ENCODE data around the gene TSHZ1.

Gene TSHZ1

DNA sequence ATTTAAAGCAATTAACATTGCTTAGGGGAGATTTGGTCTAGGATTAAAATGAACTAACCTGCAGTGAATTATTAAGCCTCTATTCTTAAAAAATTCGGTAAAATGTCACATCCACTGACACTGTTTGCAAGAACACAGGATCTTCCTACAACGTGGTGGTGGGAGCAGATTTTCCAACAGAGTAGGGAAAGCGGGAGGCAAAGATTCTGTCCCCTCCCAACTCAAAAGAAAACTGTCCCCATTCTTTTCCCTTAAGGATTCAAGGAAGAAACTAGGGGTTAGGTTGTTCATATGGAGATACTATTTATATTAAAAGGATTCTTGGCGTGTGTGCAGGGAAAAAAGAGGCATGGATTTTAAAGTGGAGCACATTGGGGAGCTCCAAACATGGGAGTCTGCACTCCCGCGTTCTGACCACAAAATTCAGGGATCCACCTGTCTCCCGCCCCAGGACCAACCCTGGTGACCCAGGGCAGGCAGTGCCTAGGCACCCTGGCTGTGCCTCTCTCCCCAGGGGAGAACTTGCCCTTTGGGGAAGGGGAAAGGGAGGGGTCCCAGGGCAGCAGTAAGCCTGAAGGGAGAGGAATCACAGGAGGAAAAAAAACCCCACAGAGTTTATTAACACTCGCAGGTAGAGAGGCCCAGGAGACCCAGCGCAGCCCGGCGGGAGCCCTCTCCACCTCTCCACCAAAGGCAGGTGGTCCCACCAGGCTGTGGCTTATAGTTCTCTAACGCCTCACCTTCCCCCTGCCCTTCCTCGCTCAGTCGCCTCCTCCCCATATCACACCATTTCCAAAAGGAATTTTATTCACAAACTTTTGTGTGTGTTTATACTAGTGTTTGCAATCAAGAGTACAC is 3.9 kb upstream of the TSHZ1 start:
- peak overlapping the region; percentile 98 for H3K4me3 ChIP-seq
- peaks cover 67% of the 10 kb centered on the region for H4K20me1 ChIP-seq
- peaks cover 46% of the 10 kb centered on the region for H3K4me1 ChIP-seq
- H3K27me3 ChIP-seq: peaks cover 50% of the 10 kb centered on the region
- no peak for TF ChIP-seq Cebpa-rat (IDR thresholded peaks at IDR 0.05)
- no peaks in the 10 kb centered on the region for H3K9me3 ChIP-seq
- peak overlapping the region; percentile 98 for H3K4me2 ChIP-seq
- no peak overlapping the region; the same call in 1 of the 2 replicates for H3K9ac ChIP-seq
- H3K27ac ChIP-seq: no peak overlapping the region
- peaks cover 18% of the 10 kb centered on the region for H3K36me3 ChIP-seq

DNA sequence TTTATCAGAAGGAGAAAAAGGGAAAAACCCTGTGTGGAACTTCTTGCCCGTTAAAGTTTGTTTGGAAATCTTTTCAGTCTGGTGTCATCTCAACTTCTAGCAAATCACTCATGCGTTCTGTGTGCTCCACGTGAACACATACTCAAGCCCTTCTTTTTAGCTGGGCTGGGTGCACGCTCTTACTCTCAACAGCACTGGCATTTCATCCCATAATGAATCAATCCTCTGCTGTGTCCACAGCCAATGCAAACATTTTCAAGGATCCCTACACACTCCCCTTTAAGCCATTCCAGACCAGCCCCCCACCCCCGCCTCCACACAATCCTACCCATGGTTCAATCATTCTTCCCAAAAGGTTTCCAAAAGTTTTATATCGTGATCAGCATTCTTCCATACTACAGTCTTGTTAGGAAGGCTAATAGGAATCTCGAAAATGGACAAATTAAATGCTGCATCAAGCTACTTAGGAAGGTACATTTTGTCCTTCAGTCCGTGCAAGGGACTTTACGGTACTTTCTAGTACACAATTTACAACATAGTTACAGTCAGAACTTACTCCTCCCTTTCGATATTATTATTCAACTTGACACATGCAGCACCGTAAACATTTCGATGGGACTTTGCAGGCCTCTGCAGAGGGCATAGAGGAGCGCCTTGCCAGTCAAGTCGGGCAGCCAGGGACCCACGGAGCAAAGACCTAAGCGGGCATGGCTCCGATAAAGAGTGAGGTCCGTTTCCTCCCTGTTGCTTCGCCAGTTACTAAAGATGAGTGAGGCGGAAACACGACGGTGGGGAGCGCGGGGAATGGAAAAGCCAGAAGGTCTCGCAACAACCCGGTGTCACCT is 3.1 kb upstream of the TSHZ1 start:
- Histone ChIP-seq H3K27me3 (peaks cover 50% of the 10 kb centered on the region), H3K4me3 (peak overlapping the region; percentile 98), H3K4me2 (peak overlapping the region; percentile 98), H3K9me3 (no peaks in the 10 kb centered on the region), H3K4me1 (peaks cover 50% of the 10 kb centered on the region), H3K9ac (peak overlapping the region; percentile 90), H3K36me3 (peaks cover 13% of the 10 kb centered on the region; the same call in 1 of the 2 replicates), H3K27ac (peak overlapping the region; percentile 93), H4K20me1 (peaks cover 66% of the 10 kb centered on the region)
- no peak for TF ChIP-seq Cebpa-rat (IDR thresholded peaks at IDR 0.05)

GRCh38 chr18:75208155-75208835 is 2.3 kb upstream of the TSHZ1 start:
- H3K4me1 ChIP-seq: peaks cover 58% of the 10 kb centered on the region
- H3K27me3 ChIP-seq: peaks cover 49% of the 10 kb centered on the region
- peak overlapping the region; percentile 98 for H3K4me2 ChIP-seq
- H3K4me3 ChIP-seq: peak overlapping the region; percentile 98
- H3K9me3 ChIP-seq: no peaks in the 10 kb centered on the region
- H3K27ac ChIP-seq: peak overlapping the region; percentile 93
- peak overlapping the region; percentile 90 for H3K9ac ChIP-seq
- H3K36me3 ChIP-seq: peaks cover 13% of the 10 kb centered on the region; the same call in 1 of the 2 replicates
- no peak for TF ChIP-seq Cebpa-rat (IDR thresholded peaks at IDR 0.05)
- H4K20me1 ChIP-seq: peaks cover 66% of the 10 kb centered on the region

DNA sequence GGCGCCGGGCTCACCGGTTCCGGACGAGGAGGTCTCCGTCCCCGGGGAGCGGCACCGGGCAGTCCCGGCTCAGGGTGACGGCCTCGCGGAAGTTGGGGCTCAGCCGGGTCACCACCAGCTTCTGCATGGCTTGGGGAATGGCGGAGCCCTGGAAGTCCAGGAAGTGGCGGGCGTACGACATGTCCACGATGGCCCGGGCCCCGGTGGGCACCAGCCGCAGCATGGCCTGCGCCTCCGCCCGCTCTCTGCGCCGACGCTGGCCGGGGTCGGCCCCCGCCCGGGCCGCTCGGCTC is 1.8 kb upstream of the TSHZ1 start:
- peak overlapping the region; percentile 98 for H3K4me3 ChIP-seq
- peak overlapping the region; percentile 90 for H3K9ac ChIP-seq
- H3K4me2 ChIP-seq: peak overlapping the region; percentile 98
- H3K27ac ChIP-seq: peak overlapping the region; percentile 93
- H3K27me3 ChIP-seq: peaks cover 44% of the 10 kb centered on the region
- peaks cover 66% of the 10 kb centered on the region for H4K20me1 ChIP-seq
- peaks cover 13% of the 10 kb centered on the region; the same call in 1 of the 2 replicates for H3K36me3 ChIP-seq
- no peak for TF ChIP-seq Cebpa-rat (IDR thresholded peaks at IDR 0.05)
- peaks cover 62% of the 10 kb centered on the region for H3K4me1 ChIP-seq
- no peaks in the 10 kb centered on the region for H3K9me3 ChIP-seq

DNA sequence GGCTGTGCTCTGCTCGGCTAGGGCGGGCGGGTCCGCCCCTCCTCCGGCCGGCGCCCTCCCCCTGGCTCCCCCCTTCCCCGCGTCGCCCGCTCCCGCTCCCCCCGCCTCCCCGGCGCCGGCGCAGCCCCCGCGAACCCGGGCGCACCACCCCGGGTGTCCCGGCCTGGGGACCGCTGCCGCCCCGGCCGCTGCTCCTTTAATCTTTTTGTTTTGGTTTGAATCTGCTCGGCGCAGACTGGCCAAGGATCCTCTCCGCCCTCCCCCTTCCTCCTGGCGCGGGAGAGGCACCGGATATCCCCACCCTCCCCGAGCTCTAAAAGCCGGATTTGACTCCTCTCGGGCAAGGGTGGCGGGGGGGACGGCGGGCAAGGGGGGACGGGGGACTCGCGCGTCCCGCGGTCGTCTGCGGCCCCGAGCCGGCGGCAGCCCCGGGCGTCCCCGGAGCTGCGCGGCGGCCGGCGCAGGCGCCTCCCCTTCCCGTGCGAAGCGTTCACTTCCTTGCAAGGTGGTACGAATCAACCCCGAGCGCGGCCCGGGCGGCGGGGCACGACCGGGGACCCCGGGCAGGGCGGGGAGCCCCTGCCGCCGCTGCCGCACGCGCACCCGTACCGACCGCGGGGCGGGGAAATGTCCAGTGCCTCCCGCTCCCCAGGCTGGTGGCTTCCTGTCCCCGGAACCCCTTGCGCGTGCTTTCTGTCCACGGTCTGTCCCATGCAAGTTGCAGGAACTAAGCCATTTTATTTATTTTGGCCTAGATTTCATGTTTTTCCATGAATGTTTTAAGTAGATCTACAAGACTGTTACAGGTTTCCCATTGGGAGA is 1.3 kb upstream of the TSHZ1 start, which contains the start of gene PTGR3:
Gene PTGR3, minus strand, starts transcription at position 11 of the 822 bp plus-strand sequence. CDS start 81 bp downstream, outside the sequence.
- no peak for TF ChIP-seq Cebpa-rat (IDR thresholded peaks at IDR 0.05)
- no peaks in the 10 kb centered on the region for H3K9me3 ChIP-seq
- peaks cover 8% of the 10 kb centered on the region; the same call in 1 of the 2 replicates for H3K36me3 ChIP-seq
- peak within 1 kb of the TSS; percentile 98 for H3K4me3 ChIP-seq
- peaks cover 38% of the 10 kb centered on the region for H3K27me3 ChIP-seq
- H3K4me2 ChIP-seq: peak within 1 kb of the TSS; percentile 98
- peak within 1 kb of the TSS; percentile 90 for H3K9ac ChIP-seq
- H3K4me1 ChIP-seq: peaks cover 59% of the 10 kb centered on the region
- H4K20me1 ChIP-seq: peaks cover 65% of the 10 kb centered on the region
- peak within 1 kb of the TSS; percentile 93 for H3K27ac ChIP-seq

- H3K9ac ChIP-seq: peak overlapping the region; percentile 90
- no peak for TF ChIP-seq Cebpa-rat (IDR thresholded peaks at IDR 0.05)
- peak overlapping the region; percentile 75 for H3K4me2 ChIP-seq
- peaks cover 64% of the 10 kb centered on the region for H4K20me1 ChIP-seq
- H3K27me3 ChIP-seq: peaks cover 33% of the 10 kb centered on the region
- peaks cover 53% of the 10 kb centered on the region for H3K4me1 ChIP-seq
- peaks cover 3% of the 10 kb centered on the region; the same call in 1 of the 2 replicates for H3K36me3 ChIP-seq
- no peaks in the 10 kb centered on the region for H3K9me3 ChIP-seq
- H3K27ac ChIP-seq: peak overlapping the region; percentile 93
- H3K4me3 ChIP-seq: peak overlapping the region; percentile 98
Observed at GRCh38 chr18:75209951-75210258, 692 bp upstream of the TSHZ1 start.

GRCh38 chr18:75211002-75211621 is 515 bp downstream of the TSHZ1 start:
- TF ChIP-seq Cebpa-rat (IDR thresholded peaks at IDR 0.05): no peak
- no peaks in the 10 kb centered on the region for H3K36me3 ChIP-seq
- peak overlapping the region; percentile 90 for H3K9ac ChIP-seq
- peak overlapping the region; percentile 98 for H3K4me3 ChIP-seq
- H3K27me3 ChIP-seq: peaks cover 21% of the 10 kb centered on the region
- peak overlapping the region; percentile 75 for H3K4me2 ChIP-seq
- H3K9me3 ChIP-seq: no peaks in the 10 kb centered on the region
- peaks cover 56% of the 10 kb centered on the region for H4K20me1 ChIP-seq
- H3K27ac ChIP-seq: peak overlapping the region; percentile 82
- H3K4me1 ChIP-seq: peaks cover 47% of the 10 kb centered on the region

- TF ChIP-seq Cebpa-rat (IDR thresholded peaks at IDR 0.05): no peak
- Histone ChIP-seq H3K9ac (peak overlapping the region; percentile 90), H3K4me3 (peak overlapping the region; percentile 98), H4K20me1 (peaks cover 54% of the 10 kb centered on the region), H3K4me2 (peak overlapping the region; percentile 87), H3K4me1 (peaks cover 47% of the 10 kb centered on the region), H3K27ac (peak overlapping the region; percentile 82), H3K36me3 (no peaks in the 10 kb centered on the region), H3K27me3 (peaks cover 16% of the 10 kb centered on the region), H3K9me3 (no peaks in the 10 kb centered on the region)
Observed at GRCh38 chr18:75211626-75211952, 992 bp downstream of the TSHZ1 start.
